Endothelial cell of umbilical vein (primary cell): ENCODE measurements around the gene CLDND2.

Source experiments
- CTCF ChIP-seq, 2 donors: IDR thresholded peaks; 1 replicate in 1 of 2; 2 replicates in 1 of 2; pipeline ENCODE4 v1.5.1; 2011; ENCODE audit warnings: low read length in 2 of 2, mild to moderate bottlenecking in 2 of 2, moderate library complexity in 2 of 2, control low read depth in 1 of 2, inconsistent platforms in 1 of 2, low read depth in 1 of 2; ENCODE audit not compliant: insufficient read depth in 1 of 2; ENCODE audit errors: extremely low read depth in 1 of 2
- JUN ChIP-seq: IDR thresholded peaks from 2 replicates; pipeline ENCODE4 v1.6.1; 2011; ENCODE audit warnings: borderline replicate concordance, low read depth; ENCODE audit not compliant: insufficient read length, insufficient read depth
- POLR2AphosphoS5 ChIP-seq: IDR thresholded peaks from 2 replicates; pipeline ENCODE4 v1.6.1; 2012; ENCODE audit warnings: low read depth, mild to moderate bottlenecking, control low read depth, low read length, moderate library complexity; ENCODE audit not compliant: insufficient read depth

GRCh38 chr19:51356159-51356801 is 12.5 kb downstream of the CLDND2 start:
- TF ChIP-seq POLR2AphosphoS5: no peak
- TF ChIP-seq CTCF (IDR thresholded peaks at IDR 0.05; ENCODE audit: extremely low read depth in 1 of 2, insufficient read depth in 1 of 2, low read depth in 1 of 2, low read length in 2 of 2): no peak
- no peak for TF ChIP-seq JUN
